ENCODE data around the gene PDZRN4. TPM values are rescaled to one million over a fixed set of nuclear protein-coding genes. Genes with fewer than 3 reads are reported as not detected.

Gene PDZRN4
- total RNA-seq, 2 donors from 2014 or later: 0.89 to 1.6 TPM

DNA sequence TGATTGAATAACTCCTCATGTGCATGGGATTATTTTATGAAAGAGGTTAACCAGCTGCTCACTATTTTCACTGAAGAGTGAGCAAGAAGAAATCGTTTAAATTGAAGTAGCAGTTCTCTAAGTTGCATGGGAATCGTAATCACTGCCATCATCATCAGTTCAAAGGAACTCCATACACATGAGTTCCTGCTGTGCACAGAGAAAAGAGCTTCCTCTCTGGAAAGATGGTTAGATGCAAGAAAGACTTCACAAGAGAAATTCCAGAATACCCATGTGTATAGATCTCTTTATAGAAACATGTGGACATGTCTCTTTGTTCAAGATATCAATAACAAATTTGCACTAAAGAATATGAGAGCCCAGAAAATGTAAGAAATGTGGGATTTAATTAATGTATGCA is 291.3 kb downstream of the PDZRN4 start:
- TF ChIP-seq, protein P1, sequence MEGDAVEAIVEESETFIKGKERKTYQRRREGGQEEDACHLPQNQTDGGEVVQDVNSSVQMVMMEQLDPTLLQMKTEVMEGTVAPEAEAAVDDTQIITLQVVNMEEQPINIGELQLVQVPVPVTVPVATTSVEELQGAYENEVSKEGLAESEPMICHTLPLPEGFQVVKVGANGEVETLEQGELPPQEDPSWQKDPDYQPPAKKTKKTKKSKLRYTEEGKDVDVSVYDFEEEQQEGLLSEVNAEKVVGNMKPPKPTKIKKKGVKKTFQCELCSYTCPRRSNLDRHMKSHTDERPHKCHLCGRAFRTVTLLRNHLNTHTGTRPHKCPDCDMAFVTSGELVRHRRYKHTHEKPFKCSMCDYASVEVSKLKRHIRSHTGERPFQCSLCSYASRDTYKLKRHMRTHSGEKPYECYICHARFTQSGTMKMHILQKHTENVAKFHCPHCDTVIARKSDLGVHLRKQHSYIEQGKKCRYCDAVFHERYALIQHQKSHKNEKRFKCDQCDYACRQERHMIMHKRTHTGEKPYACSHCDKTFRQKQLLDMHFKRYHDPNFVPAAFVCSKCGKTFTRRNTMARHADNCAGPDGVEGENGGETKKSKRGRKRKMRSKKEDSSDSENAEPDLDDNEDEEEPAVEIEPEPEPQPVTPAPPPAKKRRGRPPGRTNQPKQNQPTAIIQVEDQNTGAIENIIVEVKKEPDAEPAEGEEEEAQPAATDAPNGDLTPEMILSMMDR (IDR thresholded peaks at IDR 0.05): no peak
- H3K9me3 ChIP-seq: peaks cover 0 to 4% of the 10 kb centered on the region in 2 donors
- no peaks in the 10 kb centered on the region for H3K27me3 ChIP-seq
- no peak overlapping the region for H3K27ac ChIP-seq
- no peaks in the 10 kb centered on the region for H3K36me3 ChIP-seq
- DNase-seq (ENCODE audit: low spot score): no peak
- no peaks in the 10 kb centered on the region for H3K4me1 ChIP-seq
- no peak overlapping the region for H3K4me3 ChIP-seq

DNA sequence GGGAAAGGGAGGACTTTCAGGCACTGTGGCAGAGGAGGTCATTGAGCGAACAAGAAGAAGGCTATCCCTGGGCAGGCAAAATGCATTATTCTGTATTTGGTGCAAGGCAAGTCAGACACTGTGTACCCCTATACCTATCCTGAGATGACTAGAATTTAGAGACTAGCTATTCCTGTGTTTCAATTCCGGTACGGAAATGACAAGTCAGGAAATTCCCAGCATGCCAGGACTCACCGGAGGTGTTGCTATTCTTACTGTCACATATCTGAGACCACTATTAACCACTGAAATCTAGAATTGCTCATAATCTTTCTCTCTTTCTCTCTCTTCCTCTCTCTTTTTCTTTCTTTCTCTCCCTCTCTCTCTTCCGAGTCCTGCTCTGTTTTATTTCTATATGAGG is 297.1 kb downstream of the PDZRN4 start:
- no peaks in the 10 kb centered on the region for H3K36me3 ChIP-seq
- H3K27ac ChIP-seq: no peak overlapping the region
- H3K4me1 ChIP-seq: no peaks in the 10 kb centered on the region
- peaks cover 0 to 4% of the 10 kb centered on the region in 2 donors for H3K9me3 ChIP-seq
- H3K4me3 ChIP-seq: no peak overlapping the region
- H3K27me3 ChIP-seq: no peaks in the 10 kb centered on the region
- DNase-seq (ENCODE audit: low spot score): no peak
- TF ChIP-seq, protein P1 (IDR thresholded peaks at IDR 0.05): no peak

DNA sequence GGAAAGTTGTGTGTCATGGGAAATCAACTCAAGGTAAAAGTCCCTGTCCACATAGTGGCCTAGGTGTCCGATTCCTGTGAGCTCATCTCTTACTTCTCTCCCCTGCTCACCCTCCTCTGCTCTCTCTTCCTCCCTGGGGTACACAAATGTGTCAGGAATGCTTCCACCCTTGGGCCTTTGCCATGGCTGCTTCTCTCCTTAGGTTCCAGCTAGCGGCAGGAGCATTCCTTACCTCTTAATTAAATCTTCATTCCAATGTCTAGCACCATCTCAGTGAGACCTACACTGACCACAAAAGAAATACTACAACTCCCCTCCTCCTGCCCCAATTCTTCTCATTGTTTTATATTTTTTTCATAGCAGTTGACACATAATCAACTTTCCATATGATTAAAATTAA is 298.6 kb downstream of the PDZRN4 start:
- Histone ChIP-seq H3K4me3 (no peak overlapping the region), H3K27ac (no peak overlapping the region), H3K27me3 (no peaks in the 10 kb centered on the region), H3K4me1 (no peaks in the 10 kb centered on the region), H3K9me3 (peaks cover 0 to 4% of the 10 kb centered on the region in 2 donors), H3K36me3 (no peaks in the 10 kb centered on the region)
- DNase-seq (ENCODE audit: low spot score): no peak
- TF ChIP-seq, protein P1 (IDR thresholded peaks at IDR 0.05): no peak

DNA sequence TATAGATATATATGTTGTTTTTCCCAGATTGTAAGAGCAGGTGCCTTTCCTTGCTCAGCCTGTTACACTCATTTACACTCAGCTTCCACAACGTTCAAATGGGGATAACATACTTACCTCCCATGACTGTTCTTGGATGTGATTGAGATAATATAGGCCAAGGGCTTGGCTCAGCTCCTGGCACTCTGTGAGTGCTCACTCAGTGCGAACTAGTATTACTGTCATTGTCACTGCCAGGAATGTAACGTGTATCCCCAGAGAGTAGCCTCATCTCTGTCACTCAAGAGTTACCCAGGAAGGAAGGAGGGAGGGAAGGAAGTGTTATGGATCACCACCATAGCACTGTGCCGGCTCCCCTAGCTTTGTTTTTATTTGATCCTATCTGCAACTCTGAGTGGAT is 307.9 kb downstream of the PDZRN4 start:
- no peak for DNase-seq (ENCODE audit: low spot score)
- H3K4me3 ChIP-seq: no peak overlapping the region
- H3K9me3 ChIP-seq: no peaks in the 10 kb centered on the region
- H3K27ac ChIP-seq: no peak overlapping the region
- TF ChIP-seq, protein P1 (IDR thresholded peaks at IDR 0.05): no peak
- H3K4me1 ChIP-seq: no peaks in the 10 kb centered on the region
- no peaks in the 10 kb centered on the region for H3K36me3 ChIP-seq
- H3K27me3 ChIP-seq: no peaks in the 10 kb centered on the region

DNA sequence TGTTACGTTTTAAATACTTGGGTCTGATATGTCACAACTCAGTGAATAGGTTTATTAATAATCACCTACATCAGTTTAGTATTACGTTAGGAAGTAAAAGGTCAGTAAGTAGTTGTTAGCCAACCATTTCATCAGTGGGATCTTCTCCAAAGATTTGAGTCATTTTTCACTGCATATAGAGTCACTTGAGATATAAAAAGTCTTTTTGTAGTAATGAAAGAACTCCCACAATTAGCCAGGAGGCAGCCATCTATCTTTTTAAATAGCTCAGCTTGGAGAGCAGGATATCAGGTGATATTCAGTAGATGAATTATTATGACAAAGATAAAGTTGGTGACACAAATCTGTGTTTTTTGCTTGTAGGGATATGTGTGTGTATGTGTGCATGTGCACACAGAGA is 309.3 kb downstream of the PDZRN4 start:
- no peaks in the 10 kb centered on the region for H3K36me3 ChIP-seq
- no peak overlapping the region for H3K27ac ChIP-seq
- H3K9me3 ChIP-seq: no peaks in the 10 kb centered on the region
- H3K4me3 ChIP-seq: no peak overlapping the region
- H3K4me1 ChIP-seq: no peaks in the 10 kb centered on the region
- no peaks in the 10 kb centered on the region for H3K27me3 ChIP-seq
- TF ChIP-seq, protein P1 (IDR thresholded peaks at IDR 0.05): no peak
- DNase-seq (ENCODE audit: low spot score): no peak

DNA sequence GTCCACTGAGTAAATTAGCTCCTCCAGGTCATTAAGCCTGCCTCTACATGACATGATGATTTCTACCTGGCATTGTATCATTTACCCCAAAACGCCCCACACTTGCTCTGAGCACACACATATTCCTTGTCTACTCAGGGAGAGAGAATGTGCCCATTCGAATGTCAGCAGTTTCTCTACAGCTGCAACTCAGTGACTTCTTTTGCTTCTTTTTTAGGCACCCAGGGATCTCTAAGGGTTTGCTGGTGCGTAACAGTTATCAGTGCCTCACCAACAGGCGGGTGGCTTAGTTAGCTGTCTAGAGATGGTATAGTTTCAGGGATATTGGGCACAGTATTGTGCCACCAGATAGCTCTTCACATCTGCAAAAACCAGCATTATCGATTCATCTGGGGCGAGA is 316.9 kb downstream of the PDZRN4 start:
- H3K27ac ChIP-seq: no peak overlapping the region
- TF ChIP-seq, protein P1 (IDR thresholded peaks at IDR 0.05): no peak
- no peak for DNase-seq (ENCODE audit: low spot score)
- no peaks in the 10 kb centered on the region for H3K4me1 ChIP-seq
- no peaks in the 10 kb centered on the region for H3K36me3 ChIP-seq
- no peaks in the 10 kb centered on the region for H3K9me3 ChIP-seq
- H3K4me3 ChIP-seq: no peak overlapping the region
- H3K27me3 ChIP-seq: no peaks in the 10 kb centered on the region
